SKM-1 treated with dmso at 0.1 percent for 144 hours (cell line): Measurements from ENCODE around the gene COPS2.
A peak's percentile ranks its signal among the peaks of the same experiment; 100 is the strongest.

Experiments
- DNase-seq: peaks from one replicate; lab custom pipeline; 2025; ENCODE audit not compliant: unreplicated experiment; lab: John Stamatoyannopoulos, UW

Gene COPS2

DNA sequence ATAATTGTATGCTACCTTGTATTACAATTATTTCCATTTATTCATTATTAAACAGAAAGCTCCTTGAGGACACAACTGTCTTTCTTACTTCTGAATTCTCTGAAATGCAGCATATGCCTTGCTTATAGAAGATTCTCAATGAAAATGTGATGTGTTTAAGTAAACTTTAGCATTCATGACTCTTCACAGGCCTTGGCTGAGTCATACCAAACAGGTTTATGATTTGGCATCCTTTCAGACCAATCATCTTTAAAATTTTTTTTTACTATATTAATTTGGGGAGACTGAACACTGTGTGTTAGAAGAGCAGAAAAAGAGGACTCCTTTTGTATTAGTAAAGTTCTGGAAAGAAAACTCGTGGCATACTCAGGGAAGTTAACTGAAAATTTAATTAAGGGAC lies 8.3 kb upstream of the COPS2 start:
- no peak for DNase-seq

GRCh38 chr15:49155834-49156627 lies 632 bp upstream of the COPS2 start:
- DNase-seq = no peak

DNA sequence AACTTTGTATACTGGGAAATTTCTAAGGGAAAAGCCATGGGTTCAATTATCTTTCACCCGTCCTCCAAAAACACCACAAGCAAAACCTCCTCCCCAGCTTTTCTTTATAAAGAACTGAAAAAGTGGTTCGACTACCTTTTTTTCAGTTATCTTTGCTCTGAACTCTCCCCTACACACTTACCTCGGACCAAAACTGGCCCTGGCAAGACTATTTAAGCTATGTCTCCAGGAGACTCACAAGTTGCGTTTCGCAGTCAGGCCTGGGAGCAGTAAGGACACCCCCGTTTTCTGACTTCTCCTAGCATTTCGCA lies 645 bp downstream of the COPS2 start:
- no peak for DNase-seq

DNA sequence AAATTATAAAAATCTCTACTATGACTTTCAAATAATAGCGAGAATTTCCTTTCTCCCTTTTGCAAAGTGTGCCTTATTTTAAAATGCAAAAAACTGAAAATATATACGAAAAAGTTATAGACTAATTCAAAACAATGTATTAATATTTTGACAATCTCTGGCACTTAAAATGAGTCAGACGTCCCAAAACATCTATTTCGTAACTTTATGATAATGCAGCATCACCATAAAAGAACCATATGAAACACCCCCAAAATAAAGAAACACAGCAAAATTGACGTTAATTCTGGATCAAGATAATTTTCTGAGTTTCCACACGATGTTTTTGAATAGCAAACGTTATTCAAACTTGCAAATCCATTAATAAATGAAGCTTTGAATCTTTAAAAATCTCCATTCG lies 1.0 kb downstream of the COPS2 start:
- DNase-seq = no peak

GRCh38 chr15:49152552-49153312 lies 2.7 kb downstream of the COPS2 start:
- no peak for DNase-seq

GRCh38 chr15:49151831-49152230 lies 3.6 kb downstream of the COPS2 start:
- no peak for DNase-seq

GRCh38 chr15:49148727-49149126 lies 6.7 kb downstream of the COPS2 start:
- DNase-seq = no peak

DNA sequence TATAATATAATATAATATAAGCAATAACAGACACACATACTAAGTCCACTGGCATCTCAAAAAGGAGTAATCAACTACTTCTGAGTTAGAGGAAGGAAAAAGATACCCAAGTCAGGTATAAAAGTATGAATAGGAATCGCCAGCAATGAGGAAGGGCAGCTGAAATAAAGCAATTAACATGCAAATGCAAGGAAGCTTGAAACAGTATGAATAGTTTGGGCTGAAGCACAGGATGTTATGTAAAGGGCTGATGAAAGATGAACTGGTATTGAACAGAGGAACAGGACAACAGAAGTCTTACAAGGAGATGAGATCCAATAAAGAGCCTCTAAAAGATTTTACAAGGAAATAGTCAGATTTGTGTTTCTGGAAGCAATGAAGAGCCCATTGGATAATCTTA lies 7.1 kb downstream of the COPS2 start:
- no peak for DNase-seq

GRCh38 chr15:49145651-49146609 lies 9.5 kb downstream of the COPS2 start:
- DNase-seq = peak; percentile 47

GRCh38 chr15:49137861-49138260 lies 17.5 kb downstream of the COPS2 start:
- DNase-seq = no peak

DNA sequence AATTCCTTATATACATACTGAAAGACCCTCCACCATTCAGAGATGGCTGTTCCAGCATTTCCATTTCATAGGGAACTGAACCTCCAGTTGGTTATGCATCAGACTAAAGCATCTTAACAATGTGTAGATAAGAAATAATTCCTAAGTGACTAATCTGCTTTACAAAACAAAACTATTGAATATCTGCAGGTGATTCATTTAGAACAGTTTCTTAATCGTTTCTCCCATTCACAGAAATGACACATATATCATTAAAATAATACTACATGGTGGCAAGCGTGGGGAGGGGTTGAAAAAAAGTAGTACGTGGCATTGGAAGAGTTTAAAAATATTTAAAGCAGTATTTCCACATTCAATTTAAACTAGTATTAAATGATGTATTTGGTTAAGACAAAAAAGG lies 19.5 kb downstream of the COPS2 start:
- DNase-seq = no peak

DNA sequence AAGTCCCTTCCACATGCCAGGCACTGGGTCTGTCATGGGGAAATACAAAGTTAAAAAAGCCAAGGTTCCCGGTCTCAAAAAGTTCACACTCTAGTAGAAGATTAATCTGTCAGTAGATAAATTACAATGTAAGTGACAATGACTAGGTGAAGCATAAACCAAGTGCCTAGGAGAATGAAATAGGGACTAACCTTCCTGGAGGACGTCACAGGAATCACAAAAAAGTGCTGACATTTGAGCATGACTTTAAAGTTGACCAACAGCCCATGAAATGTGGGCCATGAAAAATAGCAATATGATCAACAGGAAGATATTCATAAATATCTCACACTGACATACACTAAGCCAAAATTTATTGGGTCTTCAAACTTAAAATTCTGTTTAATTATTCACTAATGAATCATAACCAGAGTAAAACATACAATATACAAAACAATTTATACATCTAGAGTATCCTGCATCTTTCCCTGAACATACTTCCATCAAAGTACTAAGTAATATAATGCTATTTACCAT lies 20.0 kb downstream of the COPS2 start:
- DNase-seq = no peak

DNA sequence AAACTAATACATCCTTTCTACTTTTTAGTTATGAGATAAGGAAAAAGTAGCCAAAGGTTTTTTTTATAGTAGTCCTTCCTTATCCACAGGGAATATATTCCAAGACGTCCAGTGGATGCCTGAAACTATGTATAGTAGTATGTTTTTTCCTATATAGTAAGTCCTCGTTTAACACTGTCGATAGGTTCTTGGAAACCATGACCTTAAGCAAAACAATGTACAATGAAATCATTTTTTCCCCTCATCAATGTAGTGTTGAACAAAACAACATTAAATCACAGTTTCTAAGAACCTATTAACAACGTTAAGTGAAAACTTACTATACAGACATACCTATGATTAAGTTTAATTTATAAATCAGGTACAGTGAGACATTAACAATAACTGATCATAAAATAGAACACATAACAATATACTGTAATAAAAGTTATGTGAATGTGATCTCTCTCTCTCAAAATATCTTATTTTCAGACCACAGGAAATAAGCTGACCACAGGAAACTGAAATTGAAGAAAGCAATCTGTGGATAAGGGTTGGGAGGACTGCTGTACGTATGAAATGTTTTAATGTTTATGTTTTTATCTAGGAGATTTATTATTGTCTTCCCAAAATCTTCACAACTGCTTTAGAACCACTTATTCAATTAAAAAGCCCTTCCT lies 20.6 kb downstream of the COPS2 start:
- no peak for DNase-seq

- no peak for DNase-seq
These were observed 24.0 kb downstream of the COPS2 start for GRCh38 chr15:49131403-49131802.

GRCh38 chr15:49124371-49124770 lies 31.0 kb downstream of the COPS2 start:
- DNase-seq = no peak

DNA sequence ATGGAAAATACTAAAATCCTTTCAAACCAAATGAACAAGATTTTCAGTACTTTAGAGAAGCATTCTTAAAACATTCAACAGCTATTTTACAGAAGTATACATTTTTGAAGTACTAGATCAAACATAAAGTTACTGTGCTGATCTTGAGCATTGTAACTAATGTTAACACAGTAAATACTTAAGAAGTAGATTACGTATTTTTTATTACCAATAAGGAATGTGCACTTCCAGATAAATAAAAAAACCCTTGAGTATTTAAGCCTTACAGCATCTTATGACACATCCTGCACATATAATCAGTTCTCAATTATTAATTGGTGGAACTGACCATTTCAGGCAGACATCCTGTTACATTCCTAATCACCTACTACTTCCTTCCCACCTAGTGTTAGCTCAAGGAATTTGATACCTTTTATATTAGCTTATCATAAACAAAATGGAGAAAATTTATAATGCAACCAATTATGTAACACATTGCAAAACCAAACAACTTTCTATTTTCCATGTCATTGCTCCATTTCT lies 32.8 kb downstream of the COPS2 start:
- no peak for DNase-seq

- no peak for DNase-seq
These were observed 33.5 kb downstream of the COPS2 start for GRCh38 chr15:49121901-49122300.

DNA sequence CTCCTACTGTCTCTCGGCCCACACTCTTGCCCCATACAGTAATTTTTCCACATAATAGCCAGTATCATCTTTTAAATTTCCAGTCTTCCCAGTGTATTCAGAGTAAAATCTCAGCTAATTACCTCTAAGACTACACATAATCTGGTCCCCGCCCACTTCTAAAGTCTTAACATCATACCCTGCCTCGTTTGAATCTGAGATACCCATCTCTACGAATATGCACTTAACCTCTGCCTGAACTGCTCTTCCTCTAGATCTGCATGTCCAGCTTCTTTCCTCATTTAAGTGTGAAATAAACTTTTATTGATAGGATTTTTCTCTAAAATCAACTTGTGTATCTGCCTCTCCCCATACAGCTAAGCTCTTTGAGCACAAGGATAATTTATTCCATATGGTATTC lies 34.6 kb downstream of the COPS2 start:
- DNase-seq = no peak

DNA sequence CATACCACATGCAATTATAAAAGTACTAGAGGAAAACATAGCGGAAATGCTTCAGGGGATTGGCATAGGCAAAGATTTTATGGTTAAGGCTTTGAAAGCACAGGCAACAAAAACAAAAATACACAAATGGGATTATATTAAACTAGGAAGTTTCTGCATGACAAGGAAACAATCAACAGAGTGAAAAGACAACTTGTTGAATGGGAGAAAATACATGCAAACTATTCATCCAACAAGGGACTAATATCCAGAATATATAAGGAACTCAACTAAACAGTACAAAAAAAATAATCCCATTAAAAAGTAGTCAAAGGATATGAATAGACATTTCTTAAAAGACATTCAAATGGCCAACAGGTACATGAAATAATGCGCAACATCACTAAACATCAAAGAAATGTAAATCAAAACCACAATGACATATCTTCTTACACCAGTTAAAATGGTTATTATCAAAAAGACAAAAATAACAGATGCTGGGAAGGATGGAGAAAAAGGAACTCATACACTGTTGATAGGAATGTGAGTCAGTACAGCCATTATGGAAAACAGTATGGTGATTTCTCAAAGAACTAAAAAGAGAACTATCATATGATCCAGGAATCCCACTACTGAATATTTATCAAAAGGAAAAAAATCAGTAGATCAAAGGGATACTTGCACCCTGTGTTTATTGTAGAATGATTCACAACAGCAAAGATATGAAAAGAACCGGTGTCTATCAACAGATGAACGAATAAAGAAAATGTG lies 39.1 kb downstream of the COPS2 start:
- no peak for DNase-seq

GRCh38 chr15:49115062-49115461 lies 40.3 kb downstream of the COPS2 start:
- DNase-seq = peak; percentile 16
